ENCODE results near the gene SLC12A9.
"Not testable (repeated sequence)": the region's sequence is repeated elsewhere in the genome, so short reads cannot be mapped to it uniquely, and the experiment has no call there.

The SLC12A9 gene

GRCh38 chr7:100852048-100852872 is at the start of gene SLC12A9:
Gene SLC12A9, plus strand, starts transcription at chr7:100852713. Its CDS starts 1,485 bp downstream, at chr7:100854198.
- DNase-seq (ENCODE audit: low spot score): peak; percentile 59

DNA sequence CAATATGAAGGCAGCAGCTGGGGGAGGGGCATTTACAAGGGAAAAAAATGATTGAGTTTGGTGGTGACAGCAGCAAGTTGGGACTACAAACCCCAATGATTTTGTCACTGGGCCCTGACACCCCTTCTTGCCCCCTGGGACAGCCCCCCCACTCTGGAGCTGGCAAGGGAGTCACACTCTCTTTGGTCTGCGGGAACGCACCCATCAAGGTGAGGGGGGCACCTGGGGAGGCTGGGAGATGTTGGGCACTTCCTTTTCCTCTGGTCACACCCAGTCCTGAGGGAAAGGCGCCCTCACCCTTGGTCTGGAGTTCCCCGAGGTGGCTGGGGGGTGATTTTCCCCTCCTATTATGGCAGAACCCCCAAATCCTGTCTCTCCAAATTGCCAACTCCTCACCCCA is 49.6 kb upstream of the SLC12A9 start:
- DNase-seq (ENCODE audit: low spot score): no peak

GRCh38 chr7:100803398-100804161 is 48.9 kb upstream of the SLC12A9 start:
- peak; percentile 11 for DNase-seq (ENCODE audit: low spot score)

- DNase-seq (ENCODE audit: low spot score): no peak
These were observed 47.7 kb upstream of the SLC12A9 start for GRCh38 chr7:100804681-100805431.

- no peak for DNase-seq (ENCODE audit: low spot score)
These were observed 46.2 kb upstream of the SLC12A9 start for GRCh38 chr7:100806276-100806675.

DNA sequence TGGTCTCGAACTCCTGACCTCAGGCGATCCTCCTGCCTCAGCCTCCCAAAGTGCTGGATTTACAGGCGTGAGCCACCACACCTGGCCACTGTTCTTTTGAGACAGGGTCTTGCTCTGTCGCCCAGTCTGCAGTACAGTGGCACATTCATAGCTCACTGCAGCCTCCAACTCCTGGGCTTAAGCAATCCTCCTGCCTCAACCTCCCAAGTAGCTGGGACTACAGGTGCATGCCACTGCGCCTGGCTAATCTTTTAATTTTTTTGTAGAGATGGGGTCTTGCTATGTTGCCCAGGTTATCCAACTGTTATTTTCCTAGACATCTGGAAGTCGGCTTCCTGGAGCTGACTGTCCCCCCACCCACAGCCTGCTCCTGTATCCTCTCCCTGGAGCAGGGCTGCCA is 45.6 kb upstream of the SLC12A9 start:
- DNase-seq (ENCODE audit: low spot score): not testable (repeated sequence)

DNA sequence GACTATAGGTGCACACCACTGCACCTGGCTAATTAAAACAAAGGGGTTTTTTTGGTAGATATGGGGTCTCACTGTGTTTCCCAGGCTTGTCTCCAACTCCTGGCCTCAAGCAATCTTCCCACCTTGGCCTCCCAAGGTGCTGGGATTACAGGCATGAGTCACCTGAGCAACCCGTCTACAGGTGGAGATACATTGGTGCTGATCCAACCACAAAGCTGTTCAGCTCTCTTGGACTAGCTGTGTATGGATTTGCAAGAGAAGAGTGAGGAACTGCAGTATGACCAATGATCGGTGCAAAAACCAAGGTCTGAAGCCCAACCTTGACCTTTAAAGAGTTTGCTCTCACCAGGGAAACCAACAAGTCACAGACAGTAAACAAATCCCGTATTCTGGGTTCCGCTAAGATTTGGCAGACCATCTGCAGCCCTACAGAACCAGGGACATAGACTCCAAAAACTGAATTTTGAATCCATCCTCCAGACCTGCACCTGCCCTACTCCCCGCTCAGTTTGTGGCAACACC is 44.1 kb upstream of the SLC12A9 start:
- DNase-seq (ENCODE audit: low spot score): no peak

GRCh38 chr7:100811480-100811879 is 41.0 kb upstream of the SLC12A9 start:
- DNase-seq (ENCODE audit: low spot score): no peak

GRCh38 chr7:100812729-100813128 is 39.8 kb upstream of the SLC12A9 start:
- no peak for DNase-seq (ENCODE audit: low spot score)

DNA sequence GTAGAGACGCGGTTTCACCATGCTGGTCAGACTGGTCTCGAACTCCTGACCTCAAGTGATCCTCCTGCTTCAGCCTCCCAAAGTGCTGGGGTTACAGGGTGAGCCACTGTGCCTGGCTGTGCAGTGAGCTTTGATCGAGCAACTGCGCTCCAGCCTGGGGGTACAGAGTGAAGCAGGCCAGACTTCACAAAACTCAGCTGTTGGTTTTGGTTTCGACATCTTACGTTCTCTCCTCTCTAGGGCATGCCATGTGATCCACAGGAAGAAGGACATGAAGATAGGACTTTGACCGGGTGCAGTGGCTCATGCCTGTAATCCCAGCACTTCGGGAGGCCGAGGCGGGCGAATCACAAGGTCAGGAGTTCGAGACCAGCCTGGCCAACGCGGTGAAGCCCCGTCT is 36.0 kb upstream of the SLC12A9 start:
- DNase-seq (ENCODE audit: low spot score): not testable (repeated sequence)

GRCh38 chr7:100817097-100817496 is 35.4 kb upstream of the SLC12A9 start:
- no peak for DNase-seq (ENCODE audit: low spot score)

- no peak for DNase-seq (ENCODE audit: low spot score)
These were observed 34.1 kb upstream of the SLC12A9 start for GRCh38 chr7:100818366-100818765.

DNA sequence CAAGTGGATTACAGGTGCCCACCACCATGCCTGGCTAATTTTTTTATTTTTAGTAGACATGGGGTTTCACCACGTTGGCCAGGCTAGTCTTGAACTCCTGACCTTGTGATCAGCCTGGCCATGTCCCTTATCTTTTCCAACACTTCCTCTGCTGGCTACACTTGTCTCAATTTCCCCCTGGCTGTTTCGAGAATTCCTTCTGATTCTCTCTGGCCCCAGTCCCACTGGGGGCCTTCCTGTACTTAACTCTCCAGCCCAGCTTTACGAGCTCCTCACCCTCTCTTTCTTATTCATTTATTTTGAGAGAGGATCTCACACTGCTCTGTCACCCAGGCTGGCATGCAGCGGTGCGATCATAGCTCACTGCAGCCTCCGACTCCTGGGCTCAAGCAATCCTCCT is 33.7 kb upstream of the SLC12A9 start:
- no peak for DNase-seq (ENCODE audit: low spot score)

DNA sequence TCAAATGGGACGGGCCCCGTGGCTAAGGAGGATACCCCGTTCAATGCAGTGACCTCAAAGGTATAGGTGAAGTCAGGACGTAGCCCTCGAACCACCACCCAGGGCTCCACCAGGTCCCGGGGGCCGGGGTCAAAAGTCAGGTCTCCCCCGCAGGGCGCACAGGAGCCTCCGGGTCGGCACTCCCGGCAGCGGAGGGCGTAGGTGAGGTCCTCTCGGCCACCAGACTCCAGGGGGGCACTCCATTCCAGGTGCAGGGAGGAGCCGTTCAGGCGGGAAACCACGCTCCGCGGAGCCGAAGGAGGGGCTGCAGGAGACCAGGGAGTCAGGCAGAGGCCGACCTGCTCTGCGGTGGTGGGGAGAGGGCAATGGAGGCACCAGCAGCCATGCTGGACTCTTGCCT is 32.9 kb upstream of the SLC12A9 start:
- no peak for DNase-seq (ENCODE audit: low spot score)

DNA sequence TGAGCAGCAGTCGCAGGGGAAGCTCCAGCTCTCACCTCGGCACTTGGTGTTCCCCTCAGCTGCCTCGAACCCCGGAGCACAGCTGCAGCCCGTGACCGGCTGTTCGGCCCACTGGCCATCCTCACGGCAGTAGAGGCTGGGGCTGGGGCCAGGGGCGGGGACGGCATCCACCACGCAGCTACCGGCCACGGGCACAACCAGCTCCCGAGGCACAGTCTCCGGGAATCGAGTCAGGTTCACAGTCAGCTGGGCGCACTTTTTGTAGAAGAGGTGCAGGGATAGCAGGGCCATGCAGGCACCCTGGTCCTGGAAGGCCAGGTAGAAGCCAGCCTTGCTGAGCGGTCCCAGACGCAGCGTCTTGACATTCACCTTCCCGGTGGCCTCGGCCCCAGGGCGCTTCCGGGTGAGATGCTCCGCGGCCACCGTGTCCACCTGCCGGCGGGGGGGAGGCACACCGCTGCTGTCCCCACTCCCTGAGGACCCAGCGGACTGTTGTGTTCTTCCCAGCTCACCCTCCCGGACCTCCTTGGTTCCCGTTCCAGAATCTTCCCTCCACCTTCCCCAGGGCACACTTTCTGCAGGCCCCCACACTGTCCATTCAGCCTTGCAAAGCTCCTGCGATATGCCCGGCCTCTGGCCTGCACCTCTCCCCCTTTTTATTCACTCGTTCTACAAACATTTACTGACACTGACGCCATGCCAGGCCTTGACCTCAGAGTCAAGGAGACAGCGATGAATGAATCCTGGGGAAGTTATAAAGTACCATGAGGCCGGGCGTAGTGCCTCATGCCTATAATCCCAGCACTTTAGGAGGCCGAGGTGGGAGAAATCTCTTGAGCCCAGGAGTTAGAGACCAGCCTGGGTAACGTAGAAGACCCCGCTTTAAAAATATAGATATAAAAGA is 30.0 kb upstream of the SLC12A9 start:
- DNase-seq (ENCODE audit: low spot score): no peak

DNA sequence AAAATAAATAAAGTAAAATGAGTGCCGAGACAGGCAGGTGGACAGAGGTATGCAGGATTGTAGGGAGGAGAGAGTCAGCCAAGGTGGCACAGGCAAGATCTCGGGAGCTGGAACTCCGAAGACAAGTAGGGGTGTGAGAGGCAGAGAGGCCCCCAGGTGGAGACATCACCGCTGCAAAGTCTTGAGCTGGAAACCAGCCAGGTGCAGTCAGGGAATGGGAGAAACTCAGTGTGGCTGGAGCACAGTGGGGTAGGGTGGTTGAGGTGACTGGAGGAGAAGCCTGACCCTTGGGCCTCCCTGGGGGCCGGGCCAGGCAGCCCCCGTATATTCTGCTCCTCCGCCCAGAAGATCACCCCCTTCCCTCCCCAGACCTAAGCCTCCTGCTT is 29.4 kb upstream of the SLC12A9 start:
- DNase-seq (ENCODE audit: low spot score): no peak

- no peak for DNase-seq (ENCODE audit: low spot score)
These were observed 29.0 kb upstream of the SLC12A9 start for GRCh38 chr7:100823534-100823933.

DNA sequence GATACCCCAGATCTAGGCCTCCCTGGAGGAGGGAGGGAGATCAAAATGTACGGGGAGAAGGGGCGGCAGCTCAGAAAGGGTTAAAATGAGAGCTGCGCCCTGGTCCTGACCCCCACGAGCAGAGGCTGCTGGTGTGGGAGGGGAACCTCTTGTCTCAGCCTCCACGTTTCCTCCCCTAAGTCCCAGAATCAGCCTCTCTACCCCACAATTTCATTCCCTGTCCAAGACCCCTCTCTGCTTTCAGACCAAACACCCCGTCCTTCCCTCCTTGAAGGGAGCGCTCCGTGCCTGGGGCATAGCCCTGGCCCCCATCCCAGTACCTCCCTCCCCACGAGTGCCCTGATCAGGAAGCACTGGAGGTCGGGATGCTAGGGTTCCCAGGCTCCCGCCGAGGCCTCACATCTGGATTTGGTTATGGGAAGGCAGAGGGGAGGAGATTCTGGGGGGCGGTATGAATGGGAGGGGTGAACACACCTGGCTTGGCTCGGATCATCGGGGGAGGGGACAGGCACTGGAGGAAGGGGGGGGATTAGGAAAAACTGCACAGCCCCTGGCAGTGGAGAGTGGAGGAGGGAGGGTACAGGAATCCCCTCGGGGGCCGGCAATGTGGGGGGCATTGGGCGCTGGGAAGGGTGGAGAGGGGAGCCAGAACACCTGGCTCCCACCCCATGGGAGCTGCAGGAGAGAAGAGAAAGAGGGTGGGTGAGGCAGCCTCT is 27.9 kb upstream of the SLC12A9 start:
- DNase-seq (ENCODE audit: low spot score): no peak

- DNase-seq (ENCODE audit: low spot score): no peak
These were observed 27.3 kb upstream of the SLC12A9 start for GRCh38 chr7:100825215-100825671.

DNA sequence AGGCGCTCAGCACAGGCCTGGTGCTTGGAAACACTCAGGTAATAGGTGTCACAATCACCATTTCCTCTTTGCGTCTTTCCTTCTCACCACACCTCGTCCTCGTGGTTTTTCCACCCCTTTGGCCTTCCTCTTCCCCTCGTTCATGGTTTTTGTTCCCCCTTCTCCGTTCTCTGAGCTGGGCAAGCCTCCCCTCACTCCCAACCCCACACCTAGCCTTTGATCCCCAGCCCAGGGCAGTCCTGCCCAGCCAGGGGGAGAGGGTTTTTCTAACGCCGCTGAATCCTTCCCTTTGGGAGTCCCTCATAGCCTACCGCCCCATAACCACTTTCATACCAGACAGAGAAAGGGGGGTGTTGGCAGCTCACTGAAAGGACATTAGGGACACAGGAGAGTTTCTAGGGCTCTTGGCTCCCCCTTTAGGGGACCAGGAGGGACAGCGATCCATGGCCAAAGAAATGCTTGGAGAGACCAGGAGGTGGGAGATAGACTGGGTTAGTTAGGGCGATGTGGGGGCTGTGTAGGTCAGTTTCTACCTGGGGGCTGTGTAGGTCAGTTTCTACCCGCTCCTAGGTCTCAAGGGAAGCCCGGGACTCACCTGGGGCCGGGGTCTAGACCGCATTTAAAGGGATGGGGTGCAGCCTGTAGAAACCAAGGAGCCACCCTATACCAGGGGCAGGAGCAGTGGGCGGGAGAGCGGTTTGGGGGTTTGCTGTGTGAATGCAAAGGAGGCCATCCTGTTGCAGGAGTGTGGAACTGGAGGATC is 26.6 kb upstream of the SLC12A9 start:
- DNase-seq (ENCODE audit: low spot score): no peak
